Mesothelial cell of epicardium (in vitro differentiated cells): ENCODE results near the gene SIAH2. TPM values are rescaled to one million over a fixed set of nuclear protein-coding genes. Genes with fewer than 3 reads are reported as not detected.
"Not testable (repeated sequence)": the region's sequence is repeated elsewhere in the genome, so short reads cannot be mapped to it uniquely, and the experiment has no call there.

Source experiments
- DNase-seq, 2 experiments: peaks; one replicate each; pipeline ENCODE4 v3.0.0; 2021; ENCODE audit warnings: low spot score in 2 of 2; ENCODE audit not compliant: unreplicated experiment in 2 of 2
- H3K27ac Mint-ChIP-seq: 2 replicates; pipeline ENCODE4 v1.8.0; 2021; ENCODE audit warnings: mixed read lengths
- H3K27me3 Mint-ChIP-seq: 2 replicates; pipeline ENCODE4 v1.8.0; 2021; ENCODE audit warnings: low read depth, mixed read lengths
- H3K36me3 Mint-ChIP-seq: 2 replicates; pipeline ENCODE4 v1.8.0; 2021; ENCODE audit warnings: mixed read lengths
- H3K4me1 Mint-ChIP-seq: 2 replicates; pipeline ENCODE4 v1.8.0; 2021; ENCODE audit warnings: mixed read lengths
- H3K4me3 Mint-ChIP-seq: 2 replicates; pipeline ENCODE4 v1.8.0; 2021; ENCODE audit warnings: mild to moderate bottlenecking, moderate library complexity, mixed read lengths
- H3K9me3 Mint-ChIP-seq: 2 replicates; pipeline ENCODE4 v1.8.0; 2021; ENCODE audit warnings: mixed read lengths
- total RNA-seq: library from RNA; stranded (reverse); gene quantifications from 3 replicates; pipeline ENCODE4 v1.2.1, GENCODE V29; 2021
- TF ChIP-seq, protein P1 (sequence below): fragments of 200-600 bp; sonication (generic); IDR thresholded peaks from one replicate; pipeline ENCODE4 v1.5.0; 2021; ENCODE audit warnings: antibody characterized with exemption; ENCODE audit not compliant: unreplicated experiment

SIAH2 gene
- total RNA-seq, 1 donor from 2014 or later: 9.5 TPM

GRCh38 chr3:150803440-150803985 lies 40.5 kb upstream of the SIAH2 start:
- DNase-seq: no peak
- H3K27me3 Mint-ChIP-seq: no peaks in the 10 kb centered on the region
- H3K9me3 Mint-ChIP-seq: no peaks in the 10 kb centered on the region
- H3K4me1 Mint-ChIP-seq: no peaks in the 10 kb centered on the region
- no peaks in the 10 kb centered on the region for H3K36me3 Mint-ChIP-seq
- no peak overlapping the region for H3K27ac Mint-ChIP-seq
- TF ChIP-seq, protein P1, sequence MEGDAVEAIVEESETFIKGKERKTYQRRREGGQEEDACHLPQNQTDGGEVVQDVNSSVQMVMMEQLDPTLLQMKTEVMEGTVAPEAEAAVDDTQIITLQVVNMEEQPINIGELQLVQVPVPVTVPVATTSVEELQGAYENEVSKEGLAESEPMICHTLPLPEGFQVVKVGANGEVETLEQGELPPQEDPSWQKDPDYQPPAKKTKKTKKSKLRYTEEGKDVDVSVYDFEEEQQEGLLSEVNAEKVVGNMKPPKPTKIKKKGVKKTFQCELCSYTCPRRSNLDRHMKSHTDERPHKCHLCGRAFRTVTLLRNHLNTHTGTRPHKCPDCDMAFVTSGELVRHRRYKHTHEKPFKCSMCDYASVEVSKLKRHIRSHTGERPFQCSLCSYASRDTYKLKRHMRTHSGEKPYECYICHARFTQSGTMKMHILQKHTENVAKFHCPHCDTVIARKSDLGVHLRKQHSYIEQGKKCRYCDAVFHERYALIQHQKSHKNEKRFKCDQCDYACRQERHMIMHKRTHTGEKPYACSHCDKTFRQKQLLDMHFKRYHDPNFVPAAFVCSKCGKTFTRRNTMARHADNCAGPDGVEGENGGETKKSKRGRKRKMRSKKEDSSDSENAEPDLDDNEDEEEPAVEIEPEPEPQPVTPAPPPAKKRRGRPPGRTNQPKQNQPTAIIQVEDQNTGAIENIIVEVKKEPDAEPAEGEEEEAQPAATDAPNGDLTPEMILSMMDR: no peak
- H3K4me3 Mint-ChIP-seq: no peak overlapping the region

DNA sequence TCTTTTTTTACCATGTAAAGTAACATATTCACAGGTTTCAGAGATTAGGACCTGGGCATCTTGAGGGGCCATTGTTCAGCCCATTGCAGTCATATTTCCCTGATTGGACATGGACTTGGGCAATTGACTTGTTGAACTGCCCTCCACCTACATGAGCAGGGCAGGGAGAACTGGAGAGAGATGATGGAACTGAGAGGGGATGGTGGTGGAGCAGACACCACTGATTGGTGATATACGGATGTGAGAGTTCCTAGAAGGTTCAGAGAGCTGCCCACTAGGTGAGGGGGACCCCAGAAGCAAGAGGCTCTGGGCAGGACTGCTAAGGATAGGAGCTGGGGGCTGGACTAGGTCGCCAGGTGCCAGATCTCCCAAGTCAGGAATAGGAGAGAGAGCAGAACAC lies 37.8 kb upstream of the SIAH2 start:
- H3K4me1 Mint-ChIP-seq: peaks cover 2% of the 10 kb centered on the region
- TF ChIP-seq, protein P1: no peak
- no peak for DNase-seq
- H3K36me3 Mint-ChIP-seq: no peaks in the 10 kb centered on the region
- no peak overlapping the region for H3K27ac Mint-ChIP-seq
- H3K4me3 Mint-ChIP-seq: no peak overlapping the region
- no peaks in the 10 kb centered on the region for H3K27me3 Mint-ChIP-seq
- no peaks in the 10 kb centered on the region for H3K9me3 Mint-ChIP-seq

- no peaks in the 10 kb centered on the region for H3K27me3 Mint-ChIP-seq
- TF ChIP-seq, protein P1: no peak
- H3K27ac Mint-ChIP-seq: no peak overlapping the region
- no peak for DNase-seq
- no peaks in the 10 kb centered on the region for H3K9me3 Mint-ChIP-seq
- H3K36me3 Mint-ChIP-seq: no peaks in the 10 kb centered on the region
- H3K4me3 Mint-ChIP-seq: no peak overlapping the region
- peaks cover 2% of the 10 kb centered on the region for H3K4me1 Mint-ChIP-seq
Observed at GRCh38 chr3:150798122-150798618, 35.2 kb upstream of the SIAH2 start.

GRCh38 chr3:150797155-150797554 lies 34.2 kb upstream of the SIAH2 start:
- no peak overlapping the region for H3K4me3 Mint-ChIP-seq
- no peaks in the 10 kb centered on the region for H3K27me3 Mint-ChIP-seq
- peaks cover 2% of the 10 kb centered on the region for H3K4me1 Mint-ChIP-seq
- H3K36me3 Mint-ChIP-seq: no peaks in the 10 kb centered on the region
- no peak overlapping the region for H3K27ac Mint-ChIP-seq
- TF ChIP-seq, protein P1: no peak
- DNase-seq: no peak
- H3K9me3 Mint-ChIP-seq: no peaks in the 10 kb centered on the region

GRCh38 chr3:150796527-150796926 lies 33.6 kb upstream of the SIAH2 start:
- not testable (repeated sequence) for H3K27me3 Mint-ChIP-seq, H3K27ac Mint-ChIP-seq, H3K36me3 Mint-ChIP-seq, H3K4me3 Mint-ChIP-seq, H3K4me1 Mint-ChIP-seq, DNase-seq, H3K9me3 Mint-ChIP-seq

DNA sequence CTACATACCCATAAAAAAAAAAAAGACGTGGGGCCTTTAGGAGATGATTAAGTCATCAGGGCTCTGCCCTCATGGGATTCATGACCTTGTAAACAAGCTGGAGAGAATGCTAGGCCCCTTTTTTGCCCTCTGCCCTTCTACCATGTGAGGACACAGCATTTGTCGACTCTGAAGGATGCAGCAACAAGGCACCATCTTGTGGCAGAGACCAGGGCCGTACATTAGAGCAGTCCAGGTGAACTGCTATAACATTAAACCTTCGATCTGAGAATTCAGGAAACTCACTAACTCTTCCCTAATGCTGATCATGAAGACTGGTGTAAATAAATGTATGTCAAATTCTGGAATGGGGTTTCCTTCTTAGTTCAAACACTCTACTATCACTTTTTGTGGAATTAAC lies 30.7 kb upstream of the SIAH2 start:
- no peaks in the 10 kb centered on the region for H3K27me3 Mint-ChIP-seq
- peaks cover 6% of the 10 kb centered on the region for H3K9me3 Mint-ChIP-seq
- H3K4me1 Mint-ChIP-seq: peaks cover 2% of the 10 kb centered on the region
- no peak overlapping the region for H3K4me3 Mint-ChIP-seq
- H3K27ac Mint-ChIP-seq: no peak overlapping the region
- TF ChIP-seq, protein P1: no peak
- DNase-seq: no peak
- H3K36me3 Mint-ChIP-seq: no peaks in the 10 kb centered on the region
